GM19043 (cell line): ENCODE measurements around the gene NOL12.
"Not testable (repeated sequence)": the region's sequence is repeated elsewhere in the genome, so short reads cannot be mapped to it uniquely, and the experiment has no call there.

Experiments used
- ATAC-seq: cut with Tn5 transposase; IDR thresholded peaks from one replicate; pipeline ENCODE4 v1.9.1; 2021; ENCODE audit warnings: low read depth; ENCODE audit not compliant: unreplicated experiment

NOL12 gene

GRCh38 chr22:37678372-37678771, 7.8 kb upstream of the NOL12 start:
- no peak for ATAC-seq

- no peak for ATAC-seq
These were observed 6.5 kb upstream of the NOL12 start for GRCh38 chr22:37679670-37680069.

- no peak for ATAC-seq
These were observed 5.8 kb upstream of the NOL12 start for GRCh38 chr22:37680191-37680851.

GRCh38 chr22:37681001-37681424, 5.1 kb upstream of the NOL12 start:
- no peak for ATAC-seq

GRCh38 chr22:37681556-37682049, 4.5 kb upstream of the NOL12 start:
- ATAC-seq = no peak

GRCh38 chr22:37684803-37685615, 1.1 kb upstream of the NOL12 start:
- ATAC-seq = no peak

- no peak for ATAC-seq
These were observed 4.3 kb downstream of the NOL12 start for GRCh38 chr22:37690407-37690806.

DNA sequence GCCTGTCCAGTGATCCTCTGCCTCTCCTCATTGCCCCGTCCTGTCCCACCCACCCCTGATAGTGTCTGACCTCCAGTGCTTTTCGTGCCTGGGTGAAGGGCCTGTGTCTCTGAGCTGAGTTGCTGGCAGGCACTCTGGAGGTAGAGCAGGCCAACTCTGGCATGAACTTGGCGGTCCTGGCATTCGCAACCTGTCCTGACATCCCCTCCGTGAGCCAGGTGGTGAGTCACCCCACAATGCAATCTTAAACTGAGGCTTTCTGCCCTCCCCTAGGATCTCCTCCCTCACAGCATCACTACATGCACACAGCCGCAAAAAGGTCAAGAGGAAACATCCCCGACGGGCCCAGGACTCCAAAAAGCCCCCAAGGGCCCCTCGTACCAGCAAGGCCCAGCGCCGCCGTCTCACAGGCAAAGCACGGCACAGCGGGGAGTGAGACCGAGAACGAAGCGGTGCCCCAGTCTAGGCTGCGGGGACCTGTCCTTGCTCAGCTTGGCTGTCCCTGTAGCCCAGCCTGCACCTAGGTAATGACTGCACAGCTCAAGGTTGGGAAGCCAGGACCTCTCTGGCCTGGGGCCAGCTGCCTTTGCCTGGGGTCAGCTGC, 4.9 kb downstream of the NOL12 start:
- no peak for ATAC-seq

- ATAC-seq = no peak
These were observed 6.6 kb downstream of the NOL12 start for GRCh38 chr22:37692627-37693285.

GRCh38 chr22:37694131-37694530, 8.0 kb downstream of the NOL12 start:
- ATAC-seq = not testable (repeated sequence)

DNA sequence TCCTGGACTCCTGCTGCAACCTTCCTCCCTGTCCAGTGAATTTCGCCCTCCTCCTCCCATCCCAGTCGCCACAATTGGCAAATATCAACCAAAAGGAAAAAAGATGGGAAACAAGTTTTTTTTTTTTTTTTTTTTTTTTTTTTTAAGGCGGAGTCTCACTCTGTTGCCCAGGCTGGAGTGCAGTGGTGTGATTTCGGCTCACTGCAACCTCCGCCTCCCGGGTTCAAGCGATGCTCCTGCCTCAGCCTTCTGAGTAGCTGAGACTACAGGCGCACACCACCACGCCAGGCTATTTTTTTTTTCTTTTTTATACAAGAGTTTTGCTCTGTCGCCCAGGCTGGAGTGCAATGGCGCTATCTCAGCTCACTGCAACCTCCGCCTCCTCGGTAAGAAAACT, 10.1 kb downstream of the NOL12 start:
- peak; percentile 7 for ATAC-seq

GRCh38 chr22:37696657-37697537, 10.8 kb downstream of the NOL12 start, which contains the start of gene TRIOBP:
TRIOBP (plus strand) TSS chr22:37697048; CDS start chr22:37701366, 4,318 bp downstream.
- peak; percentile 70 for ATAC-seq

GRCh38 chr22:37697538-37697835, 11.3 kb downstream of the NOL12 start:
- no peak for ATAC-seq

DNA sequence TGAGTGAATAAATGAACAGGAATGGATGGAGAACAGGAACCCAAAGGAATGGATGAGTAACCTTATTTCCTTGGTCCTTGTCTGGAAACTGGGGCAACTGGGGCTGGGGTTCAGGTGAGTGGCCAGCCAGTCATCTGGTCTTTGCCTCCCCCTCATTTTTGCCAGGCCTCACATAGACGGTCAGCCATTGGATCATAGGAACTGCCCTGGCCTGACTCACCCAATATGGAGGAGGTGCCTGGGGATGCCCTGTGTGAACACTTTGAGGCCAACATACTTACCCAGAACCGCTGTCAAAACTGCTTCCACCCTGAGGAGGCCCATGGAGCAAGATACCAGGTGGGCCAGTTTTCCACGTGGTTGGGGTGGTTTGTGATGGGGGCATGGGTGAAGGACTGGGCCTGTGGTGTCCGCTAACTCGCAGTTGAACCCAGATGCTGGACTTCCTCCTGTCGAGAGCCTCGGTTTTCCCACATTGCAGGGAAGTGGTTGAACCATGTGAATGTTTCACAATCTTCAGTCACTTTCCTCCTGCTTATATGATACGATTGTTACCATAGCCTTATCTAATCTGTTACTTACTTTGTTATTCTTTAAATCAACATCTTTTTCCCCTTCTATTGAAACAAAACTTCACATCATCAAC, 15.1 kb downstream of the NOL12 start:
- no peak for ATAC-seq

DNA sequence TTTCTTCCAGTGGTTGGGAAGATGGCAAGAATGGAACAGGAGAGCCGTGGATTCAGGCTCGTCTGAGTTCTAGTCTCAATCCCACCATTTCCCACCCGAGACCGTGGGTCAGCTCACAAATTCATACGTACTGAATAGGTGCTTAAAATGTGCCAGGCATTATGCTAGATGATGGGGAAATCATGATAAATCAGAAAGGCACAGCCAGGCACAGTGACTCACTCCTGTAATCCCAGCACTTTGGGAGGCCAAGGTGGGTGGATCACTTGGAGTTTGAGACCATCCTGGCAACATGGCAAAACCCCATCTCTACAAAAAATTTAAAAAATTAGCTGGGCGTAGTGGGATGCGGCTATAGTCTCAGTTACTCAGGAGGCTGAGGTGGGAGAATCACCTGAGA, 17.8 kb downstream of the NOL12 start:
- ATAC-seq = no peak

GRCh38 chr22:37704645-37705044, 18.5 kb downstream of the NOL12 start:
- no peak for ATAC-seq

- no peak for ATAC-seq
These were observed 19.1 kb downstream of the NOL12 start for GRCh38 chr22:37705205-37705604.

DNA sequence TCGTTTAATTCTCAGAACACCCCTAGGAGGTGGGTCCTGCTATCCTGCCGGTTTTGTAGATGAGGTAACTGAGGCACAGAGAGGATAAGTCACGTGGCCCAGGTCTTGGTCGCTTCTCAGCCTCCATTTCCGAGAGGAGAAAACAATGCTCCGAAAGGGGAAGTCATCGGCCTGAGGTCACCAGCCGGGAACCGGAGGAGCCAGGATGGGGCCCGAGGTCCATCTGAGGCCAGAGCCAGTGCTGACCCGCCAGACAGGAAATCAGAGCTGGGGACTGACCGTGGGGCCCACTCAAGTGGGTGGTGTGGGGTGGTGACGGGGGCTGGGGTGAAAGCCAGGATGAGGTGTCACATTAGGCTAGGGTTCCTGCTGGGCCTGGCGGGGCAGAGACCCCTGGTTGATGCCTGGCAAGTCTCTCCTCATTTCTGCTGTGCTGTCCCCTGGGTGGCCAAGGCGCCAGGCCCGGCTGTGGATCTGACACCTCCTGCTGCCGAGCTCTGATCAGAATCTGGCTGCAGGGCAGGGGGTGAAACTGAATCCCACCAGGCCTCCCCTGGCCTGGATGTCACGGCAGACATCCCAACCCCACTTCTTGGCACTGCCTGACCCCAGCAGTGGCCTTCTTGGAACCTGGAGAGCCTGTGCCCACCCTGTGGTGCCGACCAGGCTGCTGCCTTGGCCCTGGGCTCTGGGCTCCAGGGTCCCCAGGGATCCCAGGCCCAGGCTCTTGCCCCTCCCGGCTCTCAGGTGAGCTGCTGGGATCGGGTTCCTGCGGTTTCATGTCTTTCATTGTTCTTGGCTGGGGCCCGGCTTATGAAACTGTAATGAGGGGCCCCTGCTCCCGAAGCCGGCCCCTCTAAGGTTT, 22.7 kb downstream of the NOL12 start:
- no peak for ATAC-seq

DNA sequence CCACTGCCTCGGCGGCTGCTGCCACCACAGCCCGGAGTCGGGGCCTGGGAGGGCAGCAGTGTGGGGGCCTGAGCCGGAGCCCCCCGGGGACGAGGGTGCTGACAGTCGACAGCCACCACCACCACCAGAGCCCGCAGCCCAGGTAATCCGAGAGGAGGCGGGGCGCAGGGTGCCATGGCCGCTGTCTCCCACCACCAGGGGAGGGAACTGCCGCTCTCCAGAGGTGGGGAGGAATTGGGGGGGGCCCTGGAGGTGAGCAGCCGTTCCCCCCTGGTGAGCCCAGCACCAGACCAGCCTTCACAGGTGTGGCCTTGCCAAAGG, 23.3 kb downstream of the NOL12 start:
- no peak for ATAC-seq
